ENCODE measurements around the gene GSTA3.
"Not testable (repeated sequence)": the region's sequence is repeated elsewhere in the genome, so short reads cannot be mapped to it uniquely, and the experiment has no call there.

The GSTA3 gene

GRCh38 chr6:52922161-52922560 lies 12.7 kb upstream of the GSTA3 start:
- Histone ChIP-seq H3K9me3 (ENCODE audit: insufficient read depth, low read length) (no peaks in the 10 kb centered on the region; the same call in 1 of the 2 replicates), H3K27me3 (ENCODE audit: insufficient read depth, insufficient read length) (no peaks in the 10 kb centered on the region), H3K4me3 (ENCODE audit: insufficient read length, low read depth) (no peak overlapping the region), H3K4me1 (ENCODE audit: insufficient read depth, insufficient read length) (no peaks in the 10 kb centered on the region), H3K9ac (ENCODE audit: insufficient read length, low read depth) (no peak overlapping the region), H3K36me3 (ENCODE audit: insufficient read depth, insufficient read length, low read length) (no peaks in the 10 kb centered on the region)
- TF ChIP-seq SUZ12 (IDR thresholded peaks at IDR 0.05; ENCODE audit: extremely low read depth, insufficient read depth, insufficient read length) (no peak), ZNF274 (IDR thresholded peaks at IDR 0.05; ENCODE audit: low read depth, low read length) (no peak), YY1 (IDR thresholded peaks at IDR 0.05; ENCODE audit: insufficient read depth, insufficient read length) (no peak)
- DNase-seq (ENCODE audit: low read depth, low spot score) = no peak

GRCh38 chr6:52921743-52922142 lies 12.2 kb upstream of the GSTA3 start:
- H3K9ac ChIP-seq (ENCODE audit: insufficient read length, low read depth) = no peak overlapping the region
- no peaks in the 10 kb centered on the region; the same call in 1 of the 2 replicates for H3K9me3 ChIP-seq (ENCODE audit: insufficient read depth, low read length)
- H3K4me1 ChIP-seq (ENCODE audit: insufficient read depth, insufficient read length) = no peaks in the 10 kb centered on the region
- H3K27me3 ChIP-seq (ENCODE audit: insufficient read depth, insufficient read length) = no peaks in the 10 kb centered on the region
- H3K4me3 ChIP-seq (ENCODE audit: insufficient read length, low read depth) = no peak overlapping the region
- TF ChIP-seq SUZ12 (IDR thresholded peaks at IDR 0.05; ENCODE audit: extremely low read depth, insufficient read depth, insufficient read length) (no peak), ZNF274 (IDR thresholded peaks at IDR 0.05; ENCODE audit: low read depth, low read length) (no peak), YY1 (IDR thresholded peaks at IDR 0.05; ENCODE audit: insufficient read depth, insufficient read length) (no peak)
- DNase-seq (ENCODE audit: low read depth, low spot score) = no peak
- H3K36me3 ChIP-seq (ENCODE audit: insufficient read depth, insufficient read length, low read length) = no peaks in the 10 kb centered on the region

- not testable (repeated sequence) for H3K4me1 ChIP-seq (ENCODE audit: insufficient read depth, insufficient read length); DNase-seq (ENCODE audit: low read depth, low spot score); H3K27me3 ChIP-seq (ENCODE audit: insufficient read depth, insufficient read length); H3K9me3 ChIP-seq (ENCODE audit: insufficient read depth, low read length); H3K9ac ChIP-seq (ENCODE audit: insufficient read length, low read depth); H3K4me3 ChIP-seq (ENCODE audit: insufficient read length, low read depth); H3K36me3 ChIP-seq (ENCODE audit: insufficient read depth, insufficient read length, low read length)
Measured at GRCh38 chr6:52919511-52919910, 10.0 kb upstream of the GSTA3 start.

- not testable (repeated sequence) for H3K9me3 ChIP-seq (ENCODE audit: insufficient read depth, low read length); H3K27me3 ChIP-seq (ENCODE audit: insufficient read depth, insufficient read length); H3K9ac ChIP-seq (ENCODE audit: insufficient read length, low read depth); DNase-seq (ENCODE audit: low read depth, low spot score); H3K4me1 ChIP-seq (ENCODE audit: insufficient read depth, insufficient read length); H3K36me3 ChIP-seq (ENCODE audit: insufficient read depth, insufficient read length, low read length); H3K4me3 ChIP-seq (ENCODE audit: insufficient read length, low read depth)
Measured at GRCh38 chr6:52918771-52919170, 9.3 kb upstream of the GSTA3 start.

- H3K4me3 ChIP-seq (ENCODE audit: insufficient read length, low read depth); H3K36me3 ChIP-seq (ENCODE audit: insufficient read depth, insufficient read length, low read length); DNase-seq (ENCODE audit: low read depth, low spot score); H3K4me1 ChIP-seq (ENCODE audit: insufficient read depth, insufficient read length); H3K9ac ChIP-seq (ENCODE audit: insufficient read length, low read depth); H3K9me3 ChIP-seq (ENCODE audit: insufficient read depth, low read length); H3K27me3 ChIP-seq (ENCODE audit: insufficient read depth, insufficient read length): not testable (repeated sequence)
Measured at GRCh38 chr6:52918027-52918686, 8.7 kb upstream of the GSTA3 start.

GRCh38 chr6:52914516-52914915 lies 5.0 kb upstream of the GSTA3 start:
- TF ChIP-seq SUZ12 (IDR thresholded peaks at IDR 0.05; ENCODE audit: extremely low read depth, insufficient read depth, insufficient read length) (no peak), ZNF274 (IDR thresholded peaks at IDR 0.05; ENCODE audit: low read depth, low read length) (no peak), YY1 (IDR thresholded peaks at IDR 0.05; ENCODE audit: insufficient read depth, insufficient read length) (no peak)

GRCh38 chr6:52910091-52910490 lies 593 bp upstream of the GSTA3 start:
- no peaks in the 10 kb centered on the region for H3K9me3 ChIP-seq (ENCODE audit: insufficient read depth, low read length)
- TF ChIP-seq ZNF274 (IDR thresholded peaks at IDR 0.05; ENCODE audit: low read depth, low read length) = no peak
- TF ChIP-seq YY1 (IDR thresholded peaks at IDR 0.05; ENCODE audit: insufficient read depth, insufficient read length) = no peak
- no peak for TF ChIP-seq SUZ12 (IDR thresholded peaks at IDR 0.05; ENCODE audit: extremely low read depth, insufficient read depth, insufficient read length)
- H3K27me3 ChIP-seq (ENCODE audit: insufficient read depth, insufficient read length) = no peaks in the 10 kb centered on the region
- DNase-seq (ENCODE audit: low read depth, low spot score) = no peak
- no peak overlapping the region for H3K4me3 ChIP-seq (ENCODE audit: insufficient read length, low read depth)
- no peaks in the 10 kb centered on the region for H3K36me3 ChIP-seq (ENCODE audit: insufficient read depth, insufficient read length, low read length)
- H3K4me1 ChIP-seq (ENCODE audit: insufficient read depth, insufficient read length) = no peaks in the 10 kb centered on the region
- H3K9ac ChIP-seq (ENCODE audit: insufficient read length, low read depth) = no peak overlapping the region

More at GRCh38 chr6:52914516-52914915, 5.0 kb upstream of the GSTA3 start:
- no peaks in the 10 kb centered on the region for H3K36me3 ChIP-seq (ENCODE audit: insufficient read depth, insufficient read length, low read length)
- H3K9ac ChIP-seq (ENCODE audit: insufficient read length, low read depth) = no peak overlapping the region
- H3K4me1 ChIP-seq (ENCODE audit: insufficient read depth, insufficient read length) = no peaks in the 10 kb centered on the region
- H3K27me3 ChIP-seq (ENCODE audit: insufficient read depth, insufficient read length) = no peaks in the 10 kb centered on the region
- H3K9me3 ChIP-seq (ENCODE audit: insufficient read depth, low read length) = no peaks in the 10 kb centered on the region
- no peak for DNase-seq (ENCODE audit: low read depth, low spot score)
- H3K4me3 ChIP-seq (ENCODE audit: insufficient read length, low read depth) = no peak overlapping the region

- no peak for TF ChIP-seq SUZ12 (IDR thresholded peaks at IDR 0.05; ENCODE audit: extremely low read depth, insufficient read depth, insufficient read length)
- no peak for TF ChIP-seq ZNF274 (IDR thresholded peaks at IDR 0.05; ENCODE audit: low read depth, low read length)
- TF ChIP-seq YY1 (IDR thresholded peaks at IDR 0.05; ENCODE audit: insufficient read depth, insufficient read length) = no peak
- no peaks in the 10 kb centered on the region for H3K36me3 ChIP-seq (ENCODE audit: insufficient read depth, insufficient read length, low read length)
- H3K4me1 ChIP-seq (ENCODE audit: insufficient read depth, insufficient read length) = no peaks in the 10 kb centered on the region
- H3K27me3 ChIP-seq (ENCODE audit: insufficient read depth, insufficient read length) = no peaks in the 10 kb centered on the region
- H3K9me3 ChIP-seq (ENCODE audit: insufficient read depth, low read length) = no peaks in the 10 kb centered on the region
- H3K9ac ChIP-seq (ENCODE audit: insufficient read length, low read depth) = no peak overlapping the region
- H3K4me3 ChIP-seq (ENCODE audit: insufficient read length, low read depth) = no peak overlapping the region
- no peak for DNase-seq (ENCODE audit: low read depth, low spot score)
Measured at GRCh38 chr6:52909131-52909530, 367 bp downstream of the GSTA3 start.
